GM19397 (cell line): Measurements from ENCODE around the gene RAD18.
A peak's percentile ranks its signal among the peaks of the same experiment; 100 is the strongest.

Experiments used
- ATAC-seq: cut with Tn5 transposase; IDR thresholded peaks from one replicate; pipeline ENCODE4 v1.9.1; 2021; ENCODE audit warnings: mild to moderate bottlenecking, moderate library complexity; ENCODE audit not compliant: unreplicated experiment

Gene RAD18

GRCh38 chr3:8963137-8963853 lies at the start of gene RAD18:
Gene RAD18 (minus strand): TSS chr3:8963472. CDS start chr3:8963385, 87 bp downstream.
- peak; percentile 96 for ATAC-seq

- ATAC-seq, result no peak
Observed at GRCh38 chr3:9012521-9012920, 49.2 kb upstream of the RAD18 start.

GRCh38 chr3:9009976-9010545 lies 46.8 kb upstream of the RAD18 start:
- no peak for ATAC-seq

GRCh38 chr3:9008550-9009255 lies 45.4 kb upstream of the RAD18 start:
- ATAC-seq, result no peak

- ATAC-seq, result no peak
Observed at GRCh38 chr3:9007928-9008327, 44.7 kb upstream of the RAD18 start.

- no peak for ATAC-seq
Observed at GRCh38 chr3:9007213-9007612, 43.9 kb upstream of the RAD18 start.

- ATAC-seq, result no peak
Observed at GRCh38 chr3:9000041-9000440, 36.8 kb upstream of the RAD18 start.

- no peak for ATAC-seq
Observed at GRCh38 chr3:8997151-8997550, 33.9 kb upstream of the RAD18 start.

- no peak for ATAC-seq
Observed at GRCh38 chr3:8996681-8997121, 33.4 kb upstream of the RAD18 start.

GRCh38 chr3:8996216-8996615 lies 32.9 kb upstream of the RAD18 start:
- ATAC-seq, result no peak

- ATAC-seq, result no peak
Observed at GRCh38 chr3:8994226-8994625, 31.0 kb upstream of the RAD18 start.

- ATAC-seq, result no peak
Observed at GRCh38 chr3:8993331-8993730, 30.1 kb upstream of the RAD18 start.

- no peak for ATAC-seq
Observed at GRCh38 chr3:8992854-8993253, 29.6 kb upstream of the RAD18 start.

- ATAC-seq, result no peak
Observed at GRCh38 chr3:8992199-8992598, 28.9 kb upstream of the RAD18 start.

- no peak for ATAC-seq
Observed at GRCh38 chr3:8990266-8991215, 27.3 kb upstream of the RAD18 start.

- no peak for ATAC-seq
Observed at GRCh38 chr3:8988791-8989558, 25.7 kb upstream of the RAD18 start.

- no peak for ATAC-seq
Observed at GRCh38 chr3:8988384-8988655, 25.0 kb upstream of the RAD18 start.

- no peak for ATAC-seq
Observed at GRCh38 chr3:8987645-8988383, 24.5 kb upstream of the RAD18 start.

GRCh38 chr3:8987226-8987625 lies 24.0 kb upstream of the RAD18 start:
- ATAC-seq, result no peak

- ATAC-seq, result no peak
Observed at GRCh38 chr3:8986741-8987140, 23.5 kb upstream of the RAD18 start.
